NOMO-1 (cell line): ENCODE measurements around the gene PTGER1.
"Not testable (repeated sequence)": the region's sequence is repeated elsewhere in the genome, so short reads cannot be mapped to it uniquely, and the experiment has no call there.

Experiments
- DNase-seq, 2 experiments: peaks; one replicate each; lab custom pipeline; 2025; ENCODE audit not compliant: unreplicated experiment in 2 of 2; lab: John Stamatoyannopoulos, UW

The PTGER1 gene

GRCh38 chr19:14475251-14476073, at the start of gene PTGER1:
Gene PTGER1, minus strand, starts transcription at chr19:14475354. Its CDS starts 1,034 bp downstream, at chr19:14474320.
- peak; percentile 16 to 32 for DNase-seq

- DNase-seq, result no peak
These were observed 45.4 kb upstream of the PTGER1 start for GRCh38 chr19:14520543-14520942.

- DNase-seq, result no peak
These were observed 44.8 kb upstream of the PTGER1 start for GRCh38 chr19:14519860-14520407.

- DNase-seq, result no peak
These were observed 44.2 kb upstream of the PTGER1 start for GRCh38 chr19:14519245-14519859.

- peak; percentile 69 to 79 for DNase-seq
These were observed 42.8 kb upstream of the PTGER1 start, which contains the start of gene DNAJB1 for GRCh38 chr19:14517840-14518505. Gene DNAJB1, minus strand, starts transcription at chr19:14518397. Its CDS starts 48 bp downstream, at chr19:14518349.

- DNase-seq, result no peak
These were observed 42.3 kb upstream of the PTGER1 start for GRCh38 chr19:14517446-14517839.

- no peak for DNase-seq
These were observed 41.7 kb upstream of the PTGER1 start for GRCh38 chr19:14516746-14517438.

- no peak for DNase-seq
These were observed 40.9 kb upstream of the PTGER1 start for GRCh38 chr19:14516048-14516534.

GRCh38 chr19:14515501-14516047, 40.4 kb upstream of the PTGER1 start:
- no peak for DNase-seq

- no peak for DNase-seq
These were observed 39.2 kb upstream of the PTGER1 start for GRCh38 chr19:14514215-14514863.

- no peak for DNase-seq
These were observed 37.3 kb upstream of the PTGER1 start for GRCh38 chr19:14512406-14512961.

GRCh38 chr19:14511229-14511593, 36.1 kb upstream of the PTGER1 start:
- DNase-seq, result no peak

GRCh38 chr19:14510311-14511228, 35.4 kb upstream of the PTGER1 start:
- DNase-seq, result peak; percentile 63 to 80

GRCh38 chr19:14507704-14508542, 32.8 kb upstream of the PTGER1 start:
- DNase-seq, result peak; percentile 61 to 81

- DNase-seq, result peak in 1 of 2 experiments; percentile 30
These were observed 30.5 kb upstream of the PTGER1 start for GRCh38 chr19:14505488-14506239.

GRCh38 chr19:14504575-14504974, 29.4 kb upstream of the PTGER1 start:
- not testable (repeated sequence) for DNase-seq

- no peak for DNase-seq
These were observed 28.1 kb upstream of the PTGER1 start for GRCh38 chr19:14503285-14503684.
